Measurements from ENCODE around the gene BIRC2. TPM values are rescaled to one million over a fixed set of nuclear protein-coding genes. Genes with fewer than 3 reads are reported as not detected.

BIRC2 gene
- total RNA-seq, 1 experiment from 2014 or later, result 28.2 TPM

DNA sequence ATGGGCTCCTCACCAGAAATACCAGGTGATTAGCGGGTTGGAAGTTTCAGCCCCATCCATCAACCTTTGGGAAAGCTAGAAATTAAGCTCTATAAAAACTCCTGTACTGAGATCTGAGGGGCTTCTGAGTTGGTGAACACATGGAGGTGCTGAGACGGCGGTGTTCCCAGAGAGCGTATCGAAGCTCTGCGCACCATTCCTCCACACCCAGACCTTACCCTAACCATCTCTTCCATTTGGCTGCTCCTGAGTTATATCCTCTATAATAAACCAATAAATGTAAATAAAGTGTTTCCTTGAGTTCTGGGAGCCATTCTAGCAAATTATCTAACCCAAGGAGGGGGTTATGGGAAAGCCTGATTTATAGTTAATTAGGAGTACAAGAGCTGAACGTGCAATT lies 64.1 kb downstream of the BIRC2 start:
- no peak overlapping the region for H3K18ac ChIP-seq (ENCODE audit: insufficient read length, low read depth, low read length)
- H3K4me2 ChIP-seq (ENCODE audit: insufficient read depth, insufficient read length, low read length), result no peak overlapping the region
- H3K9me3 ChIP-seq (ENCODE audit: control insufficient read depth, low read depth, low read length), result no peaks in the 10 kb centered on the region
- H3K27me3 ChIP-seq (ENCODE audit: insufficient read depth, low read length), result no peaks in the 10 kb centered on the region
- H2BK20ac ChIP-seq (ENCODE audit: low read depth, low read length, poor library complexity, severe bottlenecking), result no peak overlapping the region
- TF ChIP-seq, protein P1, sequence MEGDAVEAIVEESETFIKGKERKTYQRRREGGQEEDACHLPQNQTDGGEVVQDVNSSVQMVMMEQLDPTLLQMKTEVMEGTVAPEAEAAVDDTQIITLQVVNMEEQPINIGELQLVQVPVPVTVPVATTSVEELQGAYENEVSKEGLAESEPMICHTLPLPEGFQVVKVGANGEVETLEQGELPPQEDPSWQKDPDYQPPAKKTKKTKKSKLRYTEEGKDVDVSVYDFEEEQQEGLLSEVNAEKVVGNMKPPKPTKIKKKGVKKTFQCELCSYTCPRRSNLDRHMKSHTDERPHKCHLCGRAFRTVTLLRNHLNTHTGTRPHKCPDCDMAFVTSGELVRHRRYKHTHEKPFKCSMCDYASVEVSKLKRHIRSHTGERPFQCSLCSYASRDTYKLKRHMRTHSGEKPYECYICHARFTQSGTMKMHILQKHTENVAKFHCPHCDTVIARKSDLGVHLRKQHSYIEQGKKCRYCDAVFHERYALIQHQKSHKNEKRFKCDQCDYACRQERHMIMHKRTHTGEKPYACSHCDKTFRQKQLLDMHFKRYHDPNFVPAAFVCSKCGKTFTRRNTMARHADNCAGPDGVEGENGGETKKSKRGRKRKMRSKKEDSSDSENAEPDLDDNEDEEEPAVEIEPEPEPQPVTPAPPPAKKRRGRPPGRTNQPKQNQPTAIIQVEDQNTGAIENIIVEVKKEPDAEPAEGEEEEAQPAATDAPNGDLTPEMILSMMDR (conservative IDR thresholded peaks at IDR 0.05), result no peak
- no peak overlapping the region for H2BK12ac ChIP-seq (ENCODE audit: insufficient read length, low read depth, low read length)
- Mint-ChIP-seq H3K27me3 (ENCODE audit: low read depth) (no peaks in the 10 kb centered on the region), H3K4me3 (no peak overlapping the region), H3K27ac (no peak overlapping the region; a peak in 1 of 7 replicates), H3K36me3 (ENCODE audit: insufficient read depth in 1 of 3, low read depth in 3 of 3) (peaks cover 4 to 7% (median 4%) of the 10 kb centered on the region in 3 experiments; a peak in 4 of 7 replicates), H3K9me3 (no peaks in the 10 kb centered on the region; a peak in 2 of 5 replicates), H3K4me1 (peaks cover 3 to 15% of the 10 kb centered on the region in 2 experiments; a peak in 3 of 4 replicates)
- no peak overlapping the region for H3K27ac ChIP-seq (ENCODE audit: insufficient read length, low read depth, low read length)
- no peaks in the 10 kb centered on the region for H3K79me2 ChIP-seq (ENCODE audit: insufficient read depth, low read length)
- H3K4me1 ChIP-seq (ENCODE audit: insufficient read depth, low read length), result 0 out of 2 replicates have a peak, but pooled peaks cover 5% of the 10 kb centered on the region
- no peak overlapping the region for H3T11ph ChIP-seq (ENCODE audit: low read length)
- H3K14ac ChIP-seq (ENCODE audit: insufficient read depth, low read length), result no peak overlapping the region
- H3K4ac ChIP-seq (ENCODE audit: low read depth, low read length), result no peak overlapping the region
- no peak overlapping the region for H2BK5ac ChIP-seq (ENCODE audit: insufficient read length, low read length)
- no peak overlapping the region for H2AFZ ChIP-seq (ENCODE audit: low read length)
- H4K8ac ChIP-seq (replicated peaks; ENCODE audit: insufficient read length, low read depth, low read length), result no peak overlapping the region
- DNase-seq, result no peak
- no CpG with 5 or more reads among the region's 7 CpGs for WGBS (ENCODE audit: extremely low coverage, insufficient read length, low lambda C conversion rate)
- H3K23me2 ChIP-seq (ENCODE audit: insufficient read length, low read depth, low read length, poor library complexity, severe bottlenecking), result no peaks in the 10 kb centered on the region
- no peak overlapping the region for H2BK120ac ChIP-seq (ENCODE audit: low read depth, low read length, poor library complexity, severe bottlenecking)
- no peak overlapping the region for H4K5ac ChIP-seq (ENCODE audit: insufficient read length, low read depth, low read length)
- H3K23ac ChIP-seq (ENCODE audit: insufficient read length, low read depth, low read length), result no peak overlapping the region
- H4K91ac ChIP-seq (ENCODE audit: insufficient read length, low read depth, low read length), result no peak overlapping the region
- no peak overlapping the region for H3K56ac ChIP-seq (ENCODE audit: insufficient read length, low read depth, low read length)
- H2BK15ac ChIP-seq (ENCODE audit: low read depth, low read length), result no peak overlapping the region
- no peaks in the 10 kb centered on the region for H3K79me1 ChIP-seq (ENCODE audit: insufficient read depth, low read depth, low read length, poor library complexity, severe bottlenecking)
- no peak overlapping the region for H3K9ac ChIP-seq (ENCODE audit: extremely low read depth, insufficient read length, low read length)
- no peak overlapping the region for H2AK5ac ChIP-seq (ENCODE audit: insufficient read length, low read length)
- H4K20me1 ChIP-seq (ENCODE audit: control insufficient read depth, insufficient read depth, insufficient read length), result no peaks in the 10 kb centered on the region
